Measurements from ENCODE around the gene OR51V1.
A peak's percentile ranks its signal among the peaks of the same experiment; 100 is the strongest.

The OR51V1 gene

DNA sequence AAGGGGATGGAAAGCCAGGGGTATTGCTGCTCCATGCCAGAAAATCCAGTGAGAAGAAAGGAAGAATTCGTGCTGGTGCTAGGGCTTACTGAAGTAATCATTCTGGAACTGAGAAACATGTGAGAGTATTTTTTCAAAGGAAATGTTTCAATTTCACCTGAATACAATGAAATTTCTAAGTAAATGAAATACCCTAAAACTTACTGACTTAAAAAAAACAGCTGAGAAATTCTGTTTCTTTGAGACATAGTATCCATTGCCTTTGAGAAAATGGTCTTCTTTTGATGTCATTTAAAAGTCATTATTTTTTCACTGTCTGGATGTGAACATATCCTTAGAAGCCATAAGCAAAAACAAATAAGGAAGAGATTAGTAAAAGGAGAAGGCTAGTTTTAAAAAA, at the start of gene OR51V1:
Gene OR51V1 (minus strand): TSS at position 101 of the 400 bp plus-strand sequence. CDS start 0 bp downstream, at position 101.
- no peak for DNase-seq (ENCODE audit: low spot score)

DNA sequence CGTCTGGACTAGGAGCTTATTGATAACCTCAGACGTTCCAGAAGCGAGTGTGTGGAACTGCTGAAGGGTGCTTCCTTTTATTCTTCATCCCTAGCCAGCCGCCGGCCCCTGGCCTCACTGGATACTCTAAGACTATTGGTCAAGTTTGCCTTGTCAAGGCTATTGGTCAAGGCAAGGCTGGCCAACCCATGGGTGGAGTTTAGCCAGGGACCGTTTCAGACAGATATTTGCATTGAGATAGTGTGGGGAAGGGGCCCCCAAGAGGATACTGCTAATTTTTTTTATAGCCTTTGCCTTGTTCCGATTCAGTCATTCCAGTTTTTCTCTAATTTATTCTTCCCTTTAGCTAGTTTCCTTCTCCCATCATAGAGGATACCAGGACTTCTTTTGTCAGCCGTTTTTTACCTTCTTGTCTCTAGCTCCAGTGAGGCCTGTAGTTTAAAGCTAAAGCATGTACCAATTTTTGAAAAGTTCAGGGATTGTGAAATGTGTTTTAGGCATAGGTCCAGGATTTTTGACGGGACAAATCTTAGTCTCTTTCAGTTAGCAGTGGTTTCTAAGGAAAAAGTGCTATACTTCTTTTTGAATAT, 49.4 kb upstream of the OR51V1 start, which contains the start of gene HBG1:
Gene HBG1 (minus strand): TSS at position 51 of the 590 bp plus-strand sequence. CDS start 53 bp downstream, outside the sequence.
- DNase-seq (ENCODE audit: low spot score) = peak; percentile 51

- peak; percentile 41 for DNase-seq (ENCODE audit: low spot score)
Measured at GRCh38 chr11:5248498-5248897, 48.0 kb upstream of the OR51V1 start.

GRCh38 chr11:5247472-5248192, 47.1 kb upstream of the OR51V1 start:
- peak; percentile 74 for DNase-seq (ENCODE audit: low spot score)

GRCh38 chr11:5246772-5247471, 46.4 kb upstream of the OR51V1 start:
- DNase-seq (ENCODE audit: low spot score) = peak; percentile 64

DNA sequence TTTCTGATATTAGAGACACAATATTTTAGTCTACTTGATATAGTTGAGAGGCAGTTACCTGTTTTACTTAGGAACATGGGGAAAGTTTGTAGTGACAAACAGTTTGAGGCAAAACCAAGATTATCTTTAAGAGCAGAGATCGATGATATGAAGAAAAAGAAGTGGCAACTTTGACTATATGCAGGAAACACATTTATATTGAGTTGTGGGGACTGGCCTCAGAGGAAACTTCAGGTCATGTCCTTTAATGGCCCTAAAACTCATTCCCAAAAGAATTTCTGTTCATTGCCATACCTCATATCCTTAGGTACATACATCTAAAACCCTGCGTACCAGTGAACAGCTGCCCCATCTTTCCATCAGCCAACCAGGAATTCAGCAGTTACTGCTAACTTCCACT, 44.7 kb upstream of the OR51V1 start:
- DNase-seq (ENCODE audit: low spot score) = no peak

- no peak for DNase-seq (ENCODE audit: low spot score)
Measured at GRCh38 chr11:5243816-5244180, 43.3 kb upstream of the OR51V1 start.

- DNase-seq (ENCODE audit: low spot score) = peak; percentile 76
Measured at GRCh38 chr11:5242933-5243815, 42.7 kb upstream of the OR51V1 start.

DNA sequence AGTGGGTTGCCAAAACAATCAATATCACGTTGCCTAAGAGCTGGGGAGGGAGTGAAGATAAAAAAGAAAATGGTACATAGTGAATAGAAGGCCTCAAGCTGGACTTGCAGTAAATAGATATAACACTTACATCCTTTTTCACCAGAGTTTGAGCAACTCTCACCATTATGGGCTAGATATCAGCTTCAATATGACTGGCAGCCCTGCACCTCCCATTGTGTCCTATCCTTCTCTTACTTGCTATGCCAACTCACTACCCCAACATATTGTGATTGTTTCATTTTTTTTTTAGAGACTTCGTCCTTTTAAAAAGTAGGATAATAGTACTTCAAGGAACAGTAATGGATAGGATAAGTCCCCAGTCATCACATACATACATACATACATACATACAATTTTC, 41.7 kb upstream of the OR51V1 start:
- peak; percentile 66 for DNase-seq (ENCODE audit: low spot score)

DNA sequence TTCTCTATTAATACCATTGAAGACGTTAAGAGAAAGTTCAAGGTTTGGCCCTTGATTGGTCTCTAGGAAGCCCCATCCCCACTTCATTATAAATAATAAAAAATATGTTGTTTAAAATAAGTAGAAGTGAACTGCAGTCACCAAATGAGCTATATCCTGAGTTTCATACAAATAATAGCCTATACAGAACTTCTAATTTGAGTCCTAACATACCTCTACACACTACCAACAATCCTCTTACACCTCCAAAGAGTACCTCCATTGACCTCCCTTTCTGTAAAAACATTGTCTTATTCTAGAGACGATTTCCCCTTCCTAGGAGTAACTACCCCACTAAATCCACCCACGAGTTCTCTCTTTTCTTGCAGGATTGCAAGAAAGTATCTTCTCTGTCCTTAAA, 41.0 kb upstream of the OR51V1 start:
- DNase-seq (ENCODE audit: low spot score) = peak; percentile 53

DNA sequence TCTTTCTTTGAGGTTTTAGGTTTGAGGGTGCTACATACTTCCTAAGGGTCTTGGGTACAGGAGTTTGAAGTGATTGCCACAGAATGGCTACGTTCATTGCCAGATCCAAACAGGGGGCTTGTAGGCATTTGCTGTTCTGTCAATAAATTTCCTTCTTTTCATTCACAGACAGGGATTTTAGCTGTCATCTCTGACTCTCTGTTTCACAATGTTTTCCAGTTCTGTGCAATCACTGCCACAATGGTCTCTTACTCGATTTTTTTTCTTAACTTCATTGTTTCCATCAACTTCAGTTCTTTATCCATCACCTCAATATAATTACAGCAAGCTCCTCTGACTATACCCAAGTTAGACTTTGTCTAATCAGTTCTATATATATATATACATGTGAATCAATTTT, 40.0 kb upstream of the OR51V1 start:
- DNase-seq (ENCODE audit: low spot score) = peak; percentile 54

DNA sequence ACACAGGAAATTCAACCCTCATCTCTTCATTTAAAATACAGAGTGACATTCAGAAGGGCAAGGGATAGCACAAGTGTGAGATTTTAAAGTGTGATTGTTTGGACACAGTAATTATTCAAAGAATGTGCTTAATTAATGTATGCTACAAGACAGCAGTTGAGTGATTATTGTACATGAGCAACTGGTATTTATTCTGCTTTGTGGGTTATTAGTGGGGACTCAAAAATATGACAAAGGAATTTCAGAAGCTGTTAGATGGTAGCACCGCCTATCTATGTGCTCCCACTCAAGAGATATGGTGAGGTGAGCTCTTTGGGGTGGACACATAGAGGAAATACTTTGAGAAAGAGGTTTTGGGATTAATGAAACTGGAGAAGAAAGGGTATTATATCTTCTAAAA, 39.6 kb upstream of the OR51V1 start:
- DNase-seq (ENCODE audit: low spot score) = peak; percentile 55

- DNase-seq (ENCODE audit: low spot score) = peak; percentile 74
Measured at GRCh38 chr11:5239046-5239445, 38.6 kb upstream of the OR51V1 start.

DNA sequence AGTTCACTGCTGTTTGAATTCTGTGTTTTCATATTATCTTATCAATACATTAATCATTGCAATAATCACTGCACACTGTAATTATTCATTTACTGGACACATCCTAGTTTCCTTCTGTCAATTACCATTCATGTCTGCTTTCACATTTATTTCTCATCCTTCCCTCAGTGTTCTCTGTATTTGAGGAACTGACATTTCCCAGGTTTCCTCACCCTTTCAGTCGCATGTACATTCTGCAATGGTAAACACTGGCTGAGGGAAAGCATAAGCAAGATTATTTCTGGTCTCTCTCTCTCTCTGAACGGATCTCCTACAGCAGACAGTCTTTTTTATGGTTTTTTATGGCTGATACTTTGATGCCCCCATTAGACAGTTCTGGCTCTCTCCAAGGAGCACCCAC, 38.0 kb upstream of the OR51V1 start:
- DNase-seq (ENCODE audit: low spot score) = peak; percentile 19

DNA sequence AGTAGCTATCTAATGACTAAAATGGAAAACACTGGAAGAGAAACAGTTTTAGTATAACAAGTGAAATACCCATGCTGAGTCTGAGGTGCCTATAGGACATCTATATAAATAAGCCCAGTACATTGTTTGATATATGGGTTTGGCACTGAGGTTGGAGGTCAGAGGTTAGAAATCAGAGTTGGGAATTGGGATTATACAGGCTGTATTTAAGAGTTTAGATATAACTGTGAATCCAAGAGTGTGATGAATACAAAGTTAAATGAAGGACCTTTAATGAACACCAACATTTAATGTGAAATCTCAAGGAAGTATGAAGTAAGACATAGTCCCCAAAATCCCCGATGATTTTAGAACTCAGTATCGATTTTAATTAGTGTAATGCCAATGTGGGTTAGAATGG, 36.9 kb upstream of the OR51V1 start:
- no peak for DNase-seq (ENCODE audit: low spot score)

DNA sequence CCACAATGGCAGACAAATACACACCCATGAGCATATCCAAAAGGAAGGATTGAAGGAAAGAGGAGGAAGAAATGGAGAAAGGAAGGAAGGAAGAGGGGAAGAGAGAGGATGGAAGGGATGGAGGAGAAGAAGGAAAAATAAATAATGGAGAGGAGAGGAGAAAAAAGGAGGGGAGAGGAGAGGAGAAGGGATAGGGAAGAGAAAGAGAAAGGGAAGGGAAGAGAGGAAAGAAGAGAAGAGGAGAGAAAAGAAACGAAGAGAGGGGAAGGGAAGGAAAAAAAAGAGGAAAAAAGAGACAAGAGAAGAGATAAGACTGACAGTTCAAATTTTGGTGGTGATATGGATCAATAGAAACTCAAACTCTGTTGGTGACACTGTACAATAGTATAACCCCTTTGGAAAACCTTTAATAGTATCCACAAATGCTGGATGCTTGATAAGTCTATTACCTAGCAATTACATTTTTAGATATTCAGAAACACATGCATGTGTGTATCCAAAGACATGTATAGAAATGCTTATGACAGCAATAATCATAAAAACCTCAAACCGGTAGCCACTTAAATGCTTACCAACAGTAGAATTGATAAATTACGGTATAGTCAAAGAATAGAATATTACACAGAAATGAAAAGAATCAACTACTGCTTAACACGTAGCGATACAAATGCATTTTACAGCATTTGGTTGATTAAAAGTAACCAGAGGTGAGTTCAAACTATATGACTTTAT, 35.0 kb upstream of the OR51V1 start:
- DNase-seq (ENCODE audit: low spot score) = peak; percentile 31

- DNase-seq (ENCODE audit: low spot score) = peak; percentile 86
Measured at GRCh38 chr11:5234381-5234834, 33.9 kb upstream of the OR51V1 start, which contains the start of gene HBD. HBD (minus strand) TSS chr11:5234483; CDS start chr11:5234433, 50 bp downstream.

DNA sequence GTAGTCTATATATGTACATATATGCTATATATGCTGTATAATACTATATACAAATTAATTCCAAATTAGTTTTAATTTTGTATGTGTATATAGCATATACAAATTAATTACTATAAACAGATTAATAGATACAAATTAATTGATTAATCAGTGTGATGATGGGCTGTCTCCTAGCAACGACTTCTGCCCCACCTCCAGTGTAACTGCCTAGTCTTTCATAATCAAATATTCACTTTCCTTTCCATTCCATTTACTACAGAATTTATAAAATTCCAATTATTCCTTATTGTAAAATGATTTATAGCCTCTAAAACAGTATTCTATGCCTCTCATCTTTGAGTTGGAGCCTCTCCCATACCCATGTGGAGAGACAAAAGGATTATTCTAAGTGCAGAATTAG, 32.8 kb upstream of the OR51V1 start:
- DNase-seq (ENCODE audit: low spot score) = peak; percentile 62

- DNase-seq (ENCODE audit: low spot score) = peak; percentile 82
Measured at GRCh38 chr11:5232821-5233220, 32.3 kb upstream of the OR51V1 start.

DNA sequence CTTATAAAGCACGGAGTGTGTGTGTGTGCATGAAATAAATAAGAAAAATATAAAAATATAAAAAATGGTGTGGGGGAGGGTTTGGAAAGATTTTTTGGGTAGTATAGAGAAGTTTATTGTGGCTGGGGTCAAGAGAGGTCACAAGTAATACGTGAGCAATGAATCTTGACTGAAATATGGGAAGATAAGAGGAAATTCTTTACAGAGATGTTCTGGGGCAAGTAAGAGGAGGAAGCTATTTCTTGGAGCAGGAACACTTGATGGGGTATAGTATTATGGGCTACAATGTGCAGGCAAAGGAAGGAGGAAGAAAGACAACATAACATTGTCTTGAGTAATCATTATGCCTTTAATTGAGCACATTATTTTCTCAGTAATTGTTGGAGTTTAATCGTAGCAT, 31.7 kb upstream of the OR51V1 start:
- peak; percentile 62 for DNase-seq (ENCODE audit: low spot score)

DNA sequence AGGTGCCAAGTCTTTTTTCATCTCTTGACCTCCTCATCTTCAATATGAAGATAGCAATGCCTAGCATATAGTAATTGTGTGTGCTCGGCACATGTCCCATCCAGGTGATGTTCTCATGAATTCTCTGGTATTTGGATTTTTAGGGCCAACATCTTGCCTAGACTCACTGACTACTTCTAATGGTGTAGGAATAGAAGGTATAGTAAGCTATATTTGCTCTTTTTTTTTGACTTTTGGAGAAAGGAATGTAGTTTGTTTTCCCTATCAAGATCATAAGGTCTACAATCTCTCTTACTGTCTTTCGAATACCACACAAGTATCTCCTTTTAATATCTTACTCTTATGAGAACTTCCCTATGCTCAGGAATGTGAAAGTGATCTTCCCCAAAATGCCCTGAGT, 30.6 kb upstream of the OR51V1 start:
- peak; percentile 68 for DNase-seq (ENCODE audit: low spot score)

Measured in hematopoietic multipotent progenitor cell treated with erythropoietin and hydrocortisone succinate and interleukin-3 and kit ligand, for 15 days (in vitro differentiated cells).